ENCODE results near the gene SV2C.
"Not testable (repeated sequence)": the region's sequence is repeated elsewhere in the genome, so short reads cannot be mapped to it uniquely, and the experiment has no call there.

Gene SV2C, protein sequence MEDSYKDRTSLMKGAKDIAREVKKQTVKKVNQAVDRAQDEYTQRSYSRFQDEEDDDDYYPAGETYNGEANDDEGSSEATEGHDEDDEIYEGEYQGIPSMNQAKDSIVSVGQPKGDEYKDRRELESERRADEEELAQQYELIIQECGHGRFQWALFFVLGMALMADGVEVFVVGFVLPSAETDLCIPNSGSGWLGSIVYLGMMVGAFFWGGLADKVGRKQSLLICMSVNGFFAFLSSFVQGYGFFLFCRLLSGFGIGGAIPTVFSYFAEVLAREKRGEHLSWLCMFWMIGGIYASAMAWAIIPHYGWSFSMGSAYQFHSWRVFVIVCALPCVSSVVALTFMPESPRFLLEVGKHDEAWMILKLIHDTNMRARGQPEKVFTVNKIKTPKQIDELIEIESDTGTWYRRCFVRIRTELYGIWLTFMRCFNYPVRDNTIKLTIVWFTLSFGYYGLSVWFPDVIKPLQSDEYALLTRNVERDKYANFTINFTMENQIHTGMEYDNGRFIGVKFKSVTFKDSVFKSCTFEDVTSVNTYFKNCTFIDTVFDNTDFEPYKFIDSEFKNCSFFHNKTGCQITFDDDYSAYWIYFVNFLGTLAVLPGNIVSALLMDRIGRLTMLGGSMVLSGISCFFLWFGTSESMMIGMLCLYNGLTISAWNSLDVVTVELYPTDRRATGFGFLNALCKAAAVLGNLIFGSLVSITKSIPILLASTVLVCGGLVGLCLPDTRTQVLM
- total RNA-seq = 0 to 0.27 (median 0.14) reads per million in 3 experiments

DNA sequence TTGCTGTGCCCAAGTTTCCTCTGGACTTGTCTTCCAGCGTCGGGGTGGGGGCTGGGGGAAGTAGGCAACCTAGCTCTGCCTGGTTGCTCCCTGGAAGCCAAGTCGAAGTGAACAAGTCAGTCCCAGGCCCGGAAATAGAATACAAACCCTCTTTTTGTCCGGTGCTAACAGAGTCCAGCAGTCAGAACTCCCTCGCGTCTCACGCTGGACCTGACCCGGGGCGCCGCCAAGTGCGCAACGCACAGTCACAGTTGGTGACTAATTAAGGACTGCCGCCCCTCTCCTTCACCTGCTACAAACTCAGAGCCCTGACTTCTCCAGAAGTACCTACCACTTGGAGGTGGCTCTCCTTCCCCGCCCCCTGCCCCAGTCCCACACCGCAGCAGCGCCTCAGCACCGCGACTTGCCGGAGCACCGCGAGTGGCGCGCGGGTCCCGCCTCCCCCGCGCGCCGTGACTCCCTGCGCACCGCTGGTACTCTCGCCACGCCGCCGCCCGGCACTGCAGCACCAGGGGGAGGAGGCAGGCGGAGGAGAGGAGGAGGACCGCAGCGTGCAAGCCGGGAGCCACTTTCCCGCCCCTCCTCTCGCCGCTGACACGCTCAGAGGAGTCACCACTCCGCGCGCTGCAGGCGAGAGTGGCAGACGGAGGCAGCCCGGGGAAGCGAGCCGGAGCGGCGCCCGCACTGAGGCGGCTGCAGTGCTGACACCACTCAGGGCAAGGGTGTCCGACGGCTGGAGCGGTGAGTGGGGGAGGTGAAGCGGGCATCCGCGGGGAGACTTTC, at the start of gene SV2C:
Gene SV2C (plus strand): TSS at position 612 of the 783 bp plus-strand sequence. CDS start 48,368 bp downstream, outside the sequence.
- peak; percentile 8 for DNase-seq

DNA sequence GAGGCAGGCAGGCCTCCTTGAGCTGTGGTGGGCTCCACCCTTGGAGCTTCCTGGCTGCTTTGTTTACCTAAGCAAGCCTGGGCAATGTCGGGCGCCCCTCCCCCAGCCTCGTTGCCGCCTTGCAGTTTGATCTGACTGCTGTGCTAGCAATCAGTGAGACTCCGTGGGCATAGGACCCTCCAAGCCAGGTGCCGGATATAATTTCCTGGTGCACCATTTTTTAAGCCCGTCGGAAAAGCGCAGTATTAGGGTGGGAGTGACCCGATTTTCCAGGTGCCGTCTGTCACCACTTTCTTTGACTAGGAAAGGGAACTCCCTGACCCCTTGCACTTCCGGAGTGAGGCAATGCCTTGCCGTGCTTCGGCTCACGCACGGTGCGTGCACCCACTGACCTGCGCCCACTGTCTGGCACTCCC, 45.4 kb upstream of the SV2C start:
- DNase-seq = peak; percentile 37

DNA sequence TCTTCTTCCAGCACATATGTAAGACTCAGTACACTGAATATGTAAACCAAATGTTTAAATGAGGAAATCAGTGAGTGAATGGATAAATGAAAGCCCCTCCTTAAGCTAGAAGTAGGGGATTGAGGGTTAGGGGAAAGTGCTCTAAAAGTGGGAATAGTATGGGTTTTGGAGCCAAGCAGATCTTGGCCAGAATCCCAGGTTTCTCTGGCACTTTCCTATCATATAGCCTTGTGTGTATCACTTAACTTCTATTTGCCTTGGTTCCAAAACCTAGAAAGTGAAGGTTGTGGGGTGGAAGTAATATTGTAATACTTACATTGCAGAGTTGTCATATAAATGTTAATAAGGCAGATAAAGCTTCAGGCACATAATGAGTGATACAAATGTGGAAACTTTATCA, 45.0 kb upstream of the SV2C start:
- no peak for DNase-seq

DNA sequence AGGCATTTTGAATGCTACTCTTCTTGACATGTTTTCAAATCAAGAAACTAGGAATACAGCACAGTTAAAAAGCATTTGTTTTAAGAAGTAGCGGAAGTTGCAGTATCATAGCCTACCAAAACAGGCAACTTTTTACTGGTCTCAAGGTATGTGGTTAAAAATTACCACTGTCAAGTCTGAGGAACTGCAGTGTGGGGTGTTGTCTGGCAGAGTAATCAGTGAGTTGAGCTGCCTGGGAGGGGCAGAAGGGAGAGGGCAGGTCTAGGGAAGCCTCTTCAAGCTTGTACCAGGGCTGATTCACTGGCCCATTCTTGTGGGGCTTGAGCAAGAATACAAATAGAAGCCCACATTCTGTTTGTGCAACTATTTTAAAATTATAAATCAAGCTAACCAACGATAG, 42.4 kb upstream of the SV2C start:
- DNase-seq = peak; percentile 5

DNA sequence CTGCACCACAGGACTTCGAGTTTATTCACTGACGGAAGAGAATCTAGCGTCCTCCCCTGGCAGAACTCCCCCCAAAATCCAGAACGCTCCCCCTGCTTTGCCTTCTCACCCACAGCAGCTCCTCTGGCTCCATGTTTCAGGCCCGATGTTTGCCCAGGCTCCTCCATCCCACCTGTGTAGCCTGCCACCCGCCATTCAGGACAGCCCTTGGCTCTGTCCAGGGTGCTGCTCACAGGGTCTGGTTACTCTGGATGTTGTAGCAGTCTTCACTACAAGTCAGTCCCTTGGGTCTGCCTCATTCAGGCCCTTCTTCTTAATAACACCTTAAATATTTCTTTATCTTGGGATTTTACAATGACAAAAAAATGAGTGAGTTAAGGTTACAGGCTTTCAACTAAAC, 41.3 kb upstream of the SV2C start:
- DNase-seq = no peak

DNA sequence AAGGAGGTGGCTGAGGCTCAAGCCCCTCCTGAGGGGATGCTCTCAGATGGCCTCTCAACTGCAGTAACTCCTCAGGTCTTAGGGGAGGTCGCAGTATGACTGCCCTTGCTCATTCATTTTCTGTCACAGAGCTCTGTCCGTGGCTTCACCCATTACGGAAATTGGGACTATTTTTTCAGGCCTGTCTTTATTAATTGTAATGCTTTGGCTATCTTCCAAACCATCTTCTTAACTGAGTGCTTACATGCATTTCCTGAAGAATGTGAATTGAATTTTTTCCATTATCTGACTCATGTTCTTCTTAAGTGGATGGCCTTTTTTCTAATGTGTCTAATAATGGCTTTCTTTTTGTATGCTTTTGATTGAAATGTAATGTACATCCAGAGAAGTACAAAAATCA, 36.4 kb upstream of the SV2C start:
- no peak for DNase-seq

DNA sequence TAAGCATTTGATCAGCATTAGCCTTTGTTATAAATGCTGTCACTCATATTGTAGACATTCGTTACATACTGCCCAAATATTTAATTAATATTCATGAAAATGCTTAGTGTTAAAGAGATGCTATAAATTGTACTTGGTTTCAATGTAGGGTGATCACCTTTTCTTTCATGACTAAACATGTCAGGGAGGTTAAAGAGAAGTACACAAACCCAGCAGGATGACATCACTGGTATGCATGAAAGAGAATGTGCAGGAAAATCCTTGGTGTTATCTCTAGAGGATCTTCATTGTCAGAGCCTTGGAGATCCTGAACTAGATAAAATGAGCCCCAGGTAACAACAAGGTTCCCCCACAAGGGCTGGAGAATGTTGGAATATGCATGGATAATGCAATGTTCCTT, 33.0 kb upstream of the SV2C start:
- no peak for DNase-seq

DNA sequence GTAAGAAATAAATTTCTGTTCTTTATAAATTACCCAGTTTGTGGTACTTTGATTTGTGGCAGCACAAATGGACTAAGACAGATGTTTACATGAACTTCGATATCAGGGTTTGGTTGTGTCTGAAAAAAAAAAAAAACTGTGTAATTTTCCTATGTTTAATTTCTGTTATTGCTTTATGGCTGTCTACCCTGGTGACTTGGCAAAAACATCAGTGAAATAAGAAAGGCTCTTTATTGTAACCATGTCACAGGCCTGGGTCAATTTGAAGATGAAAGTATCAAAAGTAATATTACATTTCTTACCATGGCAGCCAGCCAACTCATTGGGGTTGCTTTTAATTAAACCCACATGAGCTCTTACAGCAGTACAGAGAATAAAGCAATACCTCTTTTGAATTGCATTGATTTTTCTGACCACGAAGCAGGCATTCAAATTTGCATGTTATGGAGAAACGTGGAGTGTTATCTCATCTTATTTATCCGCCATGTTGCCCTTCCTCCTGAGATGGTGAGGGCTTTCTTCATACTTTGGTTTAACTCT, 20.6 kb upstream of the SV2C start:
- no peak for DNase-seq

DNA sequence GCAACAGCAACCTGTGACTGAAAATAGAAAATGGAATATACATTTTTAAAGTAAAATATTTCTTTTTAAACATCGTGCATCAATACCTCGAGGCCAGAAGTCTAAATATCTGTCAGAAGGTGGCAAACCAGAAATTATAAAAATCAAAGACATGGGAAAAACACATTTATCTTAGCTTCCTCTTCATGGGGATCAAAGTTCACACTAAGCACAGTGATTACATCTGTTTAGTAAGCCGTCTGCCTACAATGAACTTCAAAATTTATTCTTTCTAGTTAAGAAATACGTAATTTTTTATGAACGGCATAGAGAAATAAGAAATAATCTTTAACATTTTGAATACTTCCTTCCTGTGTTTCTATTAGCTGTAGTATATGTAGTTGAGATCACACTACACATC, 17.9 kb upstream of the SV2C start:
- DNase-seq = no peak

DNA sequence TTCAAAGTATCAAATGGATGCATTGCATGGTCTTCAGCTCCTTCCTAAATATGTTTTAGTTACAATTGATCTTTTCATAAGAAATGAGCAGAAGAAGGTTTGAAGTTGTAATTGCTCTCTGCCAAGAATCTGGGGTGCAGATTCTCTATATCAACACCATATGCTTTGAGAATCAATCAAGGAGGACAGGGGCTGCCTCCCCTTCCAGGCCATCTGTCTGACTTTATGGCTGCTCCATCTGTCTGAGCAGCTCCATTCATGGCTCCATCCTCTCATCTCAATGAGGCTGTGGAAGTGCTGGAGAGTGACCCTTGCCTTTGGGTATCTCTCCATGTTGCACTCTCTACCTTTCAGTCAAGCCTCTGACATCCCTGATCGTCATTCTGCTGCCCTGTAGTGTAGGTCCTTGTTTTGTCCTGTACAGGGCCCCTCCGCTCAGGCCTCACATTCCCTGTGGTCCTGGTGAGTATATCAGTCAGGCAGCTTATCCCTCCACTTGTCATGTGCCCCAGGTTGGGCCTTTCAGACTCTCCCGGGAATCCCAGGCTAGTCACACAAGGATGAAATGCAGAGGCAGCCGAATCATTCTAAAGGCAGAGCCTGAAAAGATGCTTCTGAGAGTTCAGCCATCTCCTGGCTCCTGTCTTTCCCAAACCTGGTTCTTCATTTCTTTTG, 14.0 kb upstream of the SV2C start:
- no peak for DNase-seq

DNA sequence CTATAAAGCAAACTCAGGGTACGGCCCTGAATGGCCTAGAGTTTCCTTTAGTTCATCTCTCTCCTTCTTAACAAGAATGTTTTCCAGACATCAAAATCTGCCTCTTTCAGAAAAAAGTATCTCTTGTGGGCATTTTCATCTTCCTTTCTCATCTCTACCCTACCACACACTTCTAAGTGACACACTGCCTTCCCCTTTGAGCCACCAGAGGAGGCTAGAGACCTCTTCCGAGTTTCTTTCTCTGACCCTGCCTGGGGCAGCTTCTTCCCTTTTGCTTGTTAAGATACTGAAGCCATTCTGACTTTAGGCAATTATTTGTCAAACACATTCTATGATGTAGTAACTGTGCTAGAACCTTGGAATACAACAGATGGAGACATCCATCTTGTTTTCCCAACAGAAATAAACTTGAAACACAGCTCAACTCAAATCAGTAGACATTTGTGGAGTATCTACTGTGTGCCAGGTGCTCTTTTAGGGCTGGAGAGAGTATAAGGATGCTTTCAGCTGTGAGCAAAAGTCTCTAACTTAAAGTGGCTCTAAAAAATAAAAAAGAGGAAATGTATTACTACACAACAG, 8.6 kb upstream of the SV2C start:
- no peak for DNase-seq

DNA sequence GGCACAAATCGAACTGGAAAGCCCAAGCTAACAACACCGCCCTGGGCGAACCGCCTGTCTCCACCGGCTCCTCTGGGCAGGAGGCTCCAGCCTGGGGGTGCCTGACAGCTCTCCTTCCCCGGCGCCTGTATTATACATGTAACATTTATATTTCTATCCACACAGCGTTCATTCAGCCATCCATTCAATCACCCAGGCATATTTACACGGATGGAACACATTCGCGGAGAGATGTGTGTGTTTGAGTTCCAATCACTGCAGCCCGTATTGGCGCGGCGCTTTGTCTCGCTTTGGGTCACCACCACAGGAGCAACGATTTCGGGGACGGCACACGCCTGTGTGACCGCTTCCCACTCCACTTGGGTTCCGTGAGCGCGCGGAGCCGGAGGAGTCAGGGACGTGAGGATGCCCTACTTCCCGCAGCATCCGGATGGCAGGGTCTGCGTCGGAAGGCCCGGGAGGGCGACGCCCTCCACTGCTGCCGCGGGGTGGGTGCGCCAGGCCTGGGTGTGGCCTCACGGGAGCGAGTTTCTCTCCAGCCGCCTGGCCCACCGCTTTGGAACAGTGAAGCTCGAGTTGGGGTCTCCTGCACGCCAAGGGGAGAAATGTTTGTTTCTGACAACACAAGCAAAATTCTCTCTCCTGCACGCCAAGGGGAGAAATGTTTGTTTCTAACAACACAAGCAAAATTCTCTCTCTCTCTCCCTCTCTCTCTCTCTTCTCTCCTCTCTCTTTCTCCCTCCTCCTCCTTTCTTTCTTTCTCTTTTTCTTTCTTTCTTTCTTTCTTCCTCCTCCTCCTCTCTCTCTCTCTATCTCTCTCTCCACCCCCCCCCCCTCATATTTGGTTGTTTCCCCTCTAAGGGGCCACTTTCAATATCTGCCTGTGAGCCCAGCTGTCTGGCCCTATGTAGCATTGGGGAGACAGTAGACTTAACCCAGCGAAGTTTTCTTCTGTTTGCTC, 1.1 kb upstream of the SV2C start:
- DNase-seq = no peak

DNA sequence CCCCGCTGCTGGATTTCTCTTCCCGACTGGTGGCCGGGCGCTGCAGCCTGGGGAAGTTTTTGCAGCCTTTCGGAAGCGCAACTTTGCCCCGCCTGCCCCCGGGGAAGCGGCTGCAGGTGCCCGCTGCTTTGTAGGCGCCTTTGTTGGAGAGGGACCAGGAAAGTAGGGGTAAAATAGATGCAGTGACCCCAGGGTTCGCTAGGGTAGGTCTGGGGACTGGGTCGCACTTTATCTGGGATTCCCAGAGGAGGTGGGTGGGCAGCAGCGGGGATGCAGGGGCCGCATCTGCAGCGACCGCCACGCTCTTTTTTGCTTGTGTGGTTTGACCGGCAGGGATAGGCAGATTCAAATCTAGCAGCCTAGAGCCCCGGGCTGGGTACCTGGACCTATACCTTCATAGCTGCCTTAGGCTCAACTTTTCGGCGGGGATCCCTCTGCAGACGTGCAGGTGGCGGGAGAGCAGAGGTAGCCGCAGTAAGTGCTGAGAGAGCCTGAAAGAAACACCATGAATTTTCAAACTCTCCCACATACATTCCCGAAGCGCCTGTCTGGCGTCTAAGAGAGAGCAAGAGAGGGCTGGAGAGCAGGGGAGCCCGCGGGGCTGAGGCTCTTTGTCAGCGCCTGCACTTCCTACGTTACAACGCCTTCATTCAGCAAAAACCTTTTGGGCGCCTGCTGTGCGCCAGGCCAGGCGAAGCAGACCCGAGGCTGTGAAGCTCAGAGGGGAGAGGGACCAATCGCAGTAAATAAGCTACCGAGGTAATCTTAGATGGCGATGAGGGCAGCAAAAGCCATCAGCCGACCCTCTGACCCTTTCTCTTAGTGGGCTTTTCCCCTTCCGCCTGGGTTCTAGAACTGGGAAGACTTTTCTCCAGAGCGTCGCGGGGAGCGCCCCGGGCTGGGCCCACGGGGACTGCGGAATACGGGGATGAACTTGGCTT, 642 bp downstream of the SV2C start:
- DNase-seq = no peak

DNA sequence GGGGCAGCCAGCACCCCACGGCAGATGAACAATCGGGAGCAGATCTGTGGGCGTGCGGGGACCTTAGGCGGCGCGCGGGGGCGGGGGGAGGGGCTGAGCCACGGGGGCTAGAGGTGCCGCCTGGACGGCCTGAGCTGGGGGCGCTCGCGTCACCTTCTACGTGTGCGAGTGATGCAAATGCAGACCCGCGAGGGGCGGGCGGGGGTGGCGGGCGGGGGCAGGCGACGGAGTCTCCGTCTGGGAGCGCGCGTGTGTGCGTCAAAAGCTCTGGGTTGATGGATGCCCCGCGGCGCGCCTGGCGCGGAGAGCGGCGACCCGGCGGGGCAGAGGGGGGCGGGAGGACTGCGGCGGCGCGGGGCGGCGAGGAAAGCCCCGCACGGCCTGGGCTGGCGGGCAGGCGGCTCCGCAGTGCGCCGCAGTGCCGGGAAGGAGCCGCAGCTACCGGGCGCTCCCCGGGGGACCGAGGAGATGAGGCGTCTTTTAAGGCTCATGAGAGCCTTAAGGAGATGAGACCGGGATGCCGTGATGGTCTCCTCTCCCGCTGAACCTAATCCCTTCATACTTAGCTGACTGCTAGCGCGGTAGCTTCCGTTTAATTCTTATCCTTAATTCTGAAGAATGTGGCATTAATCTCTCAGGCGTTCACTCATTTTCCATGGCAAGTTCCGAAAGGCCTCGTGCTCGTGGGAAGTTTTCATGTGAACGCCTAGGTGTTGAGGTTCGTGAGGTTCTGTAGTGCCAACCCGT, 1.5 kb downstream of the SV2C start:
- DNase-seq = no peak

DNA sequence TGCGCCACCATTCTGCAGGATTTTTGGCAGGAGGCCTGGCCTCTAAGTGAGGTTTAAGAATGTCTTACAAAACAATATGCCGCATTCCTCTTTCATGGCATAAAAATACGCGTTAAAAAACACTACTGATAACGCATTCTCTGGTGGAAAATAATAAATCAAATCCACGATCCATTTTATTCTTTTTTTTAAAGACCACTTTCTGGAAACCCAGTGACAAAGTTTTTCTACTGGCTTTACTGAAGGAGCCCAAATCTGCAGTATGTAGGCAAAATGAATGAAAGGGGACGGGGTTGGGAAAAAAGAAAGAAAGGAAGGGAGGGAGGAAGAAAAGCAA, 2.0 kb downstream of the SV2C start:
- DNase-seq = no peak

DNA sequence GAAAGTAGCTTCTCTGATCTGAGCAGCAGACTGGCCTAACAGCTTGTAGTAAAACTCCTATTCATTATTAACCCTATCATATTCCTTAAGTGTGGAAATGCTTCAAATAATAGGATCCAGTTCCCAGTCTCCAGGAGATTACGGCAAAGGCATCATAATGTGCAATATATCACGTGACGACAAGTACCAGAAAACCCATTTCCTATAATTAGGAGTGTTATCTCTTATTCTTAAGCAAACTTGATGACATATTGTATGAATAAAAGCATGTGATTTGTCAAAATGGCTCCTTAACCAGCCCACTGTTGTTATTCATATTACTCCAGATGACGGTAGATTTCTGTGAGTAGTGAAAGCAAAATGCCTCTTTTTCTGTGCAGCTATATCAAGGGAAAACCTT, 2.9 kb downstream of the SV2C start:
- DNase-seq = no peak

DNA sequence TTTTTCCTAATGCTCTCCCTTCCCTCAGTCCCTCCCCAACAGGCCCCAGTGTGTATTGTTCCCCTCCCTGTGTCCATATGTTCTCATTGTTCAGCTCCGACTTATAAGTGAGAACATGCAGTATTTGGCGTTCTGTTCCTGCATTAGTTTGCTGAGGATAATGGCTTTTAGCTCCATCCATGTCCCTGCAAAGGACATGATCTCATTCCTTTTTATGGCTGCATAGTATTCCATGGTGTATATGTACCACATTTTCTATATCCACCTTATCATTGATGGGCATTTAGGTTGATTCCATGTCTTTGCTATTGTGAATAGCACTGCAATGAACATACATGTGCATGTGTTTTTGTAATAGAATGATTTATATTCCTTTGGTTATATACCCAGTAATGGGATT, 6.0 kb downstream of the SV2C start:
- DNase-seq = not testable (repeated sequence)

DNA sequence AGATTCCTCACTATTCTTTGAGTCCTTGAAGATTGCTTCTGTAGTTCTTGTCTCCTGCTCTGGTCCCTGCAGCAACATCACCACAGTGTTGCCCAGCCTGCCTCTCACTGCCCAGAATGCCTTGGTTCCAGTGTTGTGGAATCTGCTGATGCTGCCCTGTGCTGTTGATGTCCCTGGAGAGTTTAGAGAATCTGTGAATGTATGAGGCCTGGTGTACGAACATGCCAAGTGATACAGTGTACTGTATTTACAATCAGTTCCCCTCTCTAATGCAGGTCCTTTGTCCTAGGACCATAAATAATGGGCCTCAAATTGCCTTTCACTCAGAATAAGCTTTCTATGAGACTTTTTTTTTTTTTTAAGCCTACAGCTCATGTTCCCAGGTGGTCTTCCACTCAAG, 8.2 kb downstream of the SV2C start:
- DNase-seq = no peak

DNA sequence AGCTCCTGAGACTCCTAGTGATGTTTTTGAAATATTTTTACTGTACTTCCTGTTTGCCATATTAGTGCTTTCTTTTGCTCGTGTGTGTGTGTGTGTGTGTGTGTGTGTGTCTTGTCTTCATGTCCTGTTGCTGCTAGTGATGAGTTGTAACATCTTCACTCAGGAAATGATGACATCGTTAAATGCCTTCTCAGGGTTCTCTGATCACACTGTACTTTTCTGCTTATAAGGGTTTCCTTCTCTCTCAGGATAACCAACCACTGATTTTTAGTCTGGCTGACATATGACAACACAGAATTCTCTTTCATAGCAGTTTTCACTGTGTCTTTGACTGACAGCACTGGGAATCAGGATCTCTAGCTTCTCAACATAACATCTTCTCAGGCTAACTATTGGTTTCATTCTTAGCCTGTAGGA, 16.1 kb downstream of the SV2C start:
- peak; percentile 62 for DNase-seq

All from central memory CD4-positive, alpha-beta T cell (primary cell).